Pulmonary artery endothelial cell (primary cell): ENCODE results near the gene N4BP2L1. TPM values are rescaled to one million over a fixed set of nuclear protein-coding genes. Genes with fewer than 3 reads are reported as not detected.
"Not testable (repeated sequence)": the region's sequence is repeated elsewhere in the genome, so short reads cannot be mapped to it uniquely, and the experiment has no call there.

Experiments
- DNase-seq: peaks from one replicate; pipeline ENCODE4 v3.0.0-alpha.2; 2011; ENCODE audit warnings: low read depth, low spot score
- total RNA-seq: library from RNA; depleted of rRNA; stranded (reverse); fragments of >200 nt; gene quantifications from 2 replicates; pipeline ENCODE4 v1.2.3, GENCODE V29; 2014

Gene N4BP2L1
- total RNA-seq, 1 donor from 2014 or later, result 1.5 TPM

- DNase-seq, result no peak
Measured at GRCh38 chr13:32391101-32391619, 36.8 kb downstream of the N4BP2L1 start.

GRCh38 chr13:32390484-32390883 is 37.4 kb downstream of the N4BP2L1 start:
- DNase-seq, result no peak

GRCh38 chr13:32390048-32390447 is 37.9 kb downstream of the N4BP2L1 start:
- no peak for DNase-seq

- no peak for DNase-seq
Measured at GRCh38 chr13:32385410-32385809, 42.5 kb downstream of the N4BP2L1 start.

GRCh38 chr13:32384702-32385101 is 43.2 kb downstream of the N4BP2L1 start:
- no peak for DNase-seq

GRCh38 chr13:32383836-32384618 is 43.9 kb downstream of the N4BP2L1 start:
- DNase-seq, result no peak

- DNase-seq, result no peak
Measured at GRCh38 chr13:32381539-32381938, 46.4 kb downstream of the N4BP2L1 start.

DNA sequence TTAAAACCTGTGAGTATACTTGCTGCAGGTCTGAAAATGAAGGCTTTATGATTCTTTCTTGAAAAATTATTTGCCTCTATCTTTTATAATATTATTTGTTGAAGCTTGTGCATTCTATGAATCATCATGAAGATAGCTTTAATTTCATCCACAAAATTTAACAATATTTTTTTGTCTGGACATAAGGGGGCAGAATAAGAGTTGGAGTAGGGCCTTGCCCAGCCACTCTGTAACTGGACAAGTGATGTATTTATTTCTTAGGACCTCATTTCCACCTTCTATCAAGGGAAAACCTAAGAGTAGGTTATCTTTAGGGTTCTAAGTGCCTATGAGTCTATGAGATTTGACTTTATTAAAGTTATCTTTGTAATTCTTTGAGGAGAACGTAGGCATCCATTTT is 49.9 kb downstream of the N4BP2L1 start:
- DNase-seq, result no peak

DNA sequence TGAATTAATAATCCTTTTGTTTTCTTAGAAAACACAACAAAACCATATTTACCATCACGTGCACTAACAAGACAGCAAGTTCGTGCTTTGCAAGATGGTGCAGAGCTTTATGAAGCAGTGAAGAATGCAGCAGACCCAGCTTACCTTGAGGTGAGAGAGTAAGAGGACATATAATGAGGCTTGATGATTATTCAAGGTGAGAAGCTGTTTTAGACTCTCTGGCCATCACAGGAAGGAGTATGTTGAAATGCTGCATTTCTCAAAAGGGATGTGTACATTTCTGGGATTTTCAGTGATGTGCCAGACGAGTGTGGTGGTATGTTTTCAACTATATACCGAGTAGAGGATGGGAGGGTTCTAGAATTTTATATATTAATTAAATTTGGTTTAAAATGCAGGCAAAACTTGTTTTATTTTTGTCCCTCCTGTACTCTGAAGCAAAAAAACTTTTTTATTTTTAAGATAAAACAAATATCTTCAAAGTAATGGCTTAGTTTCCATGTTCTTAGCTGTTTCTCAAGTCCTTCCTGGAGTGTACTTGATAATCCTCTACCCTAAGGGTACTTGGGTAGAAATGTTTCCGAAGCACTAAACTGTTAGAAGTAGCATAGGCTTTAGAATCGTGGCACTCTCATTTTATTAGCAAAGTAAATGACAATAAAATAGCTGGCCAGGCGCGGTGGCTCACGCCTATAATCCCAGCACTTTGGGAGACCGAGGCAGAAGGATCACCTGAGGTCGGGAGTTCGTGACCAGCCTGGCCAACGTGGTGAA is 51.1 kb downstream of the N4BP2L1 start:
- no peak for DNase-seq

DNA sequence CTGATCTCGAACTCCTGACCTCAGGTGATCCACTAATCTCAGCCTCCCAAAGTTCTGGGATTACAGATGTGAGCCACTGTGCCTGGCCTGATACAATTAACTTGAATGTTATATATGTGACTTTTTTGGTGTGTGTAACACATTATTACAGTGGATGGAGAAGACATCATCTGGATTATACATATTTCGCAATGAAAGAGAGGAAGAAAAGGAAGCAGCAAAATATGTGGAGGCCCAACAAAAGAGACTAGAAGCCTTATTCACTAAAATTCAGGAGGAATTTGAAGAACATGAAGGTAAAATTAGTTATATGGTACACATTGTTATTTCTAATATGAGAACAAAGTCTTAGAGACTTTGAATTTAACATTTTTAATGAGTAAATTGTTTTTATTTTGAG is 57.1 kb downstream of the N4BP2L1 start:
- no peak for DNase-seq

- no peak for DNase-seq
Measured at GRCh38 chr13:32362574-32362973, 65.4 kb downstream of the N4BP2L1 start.

DNA sequence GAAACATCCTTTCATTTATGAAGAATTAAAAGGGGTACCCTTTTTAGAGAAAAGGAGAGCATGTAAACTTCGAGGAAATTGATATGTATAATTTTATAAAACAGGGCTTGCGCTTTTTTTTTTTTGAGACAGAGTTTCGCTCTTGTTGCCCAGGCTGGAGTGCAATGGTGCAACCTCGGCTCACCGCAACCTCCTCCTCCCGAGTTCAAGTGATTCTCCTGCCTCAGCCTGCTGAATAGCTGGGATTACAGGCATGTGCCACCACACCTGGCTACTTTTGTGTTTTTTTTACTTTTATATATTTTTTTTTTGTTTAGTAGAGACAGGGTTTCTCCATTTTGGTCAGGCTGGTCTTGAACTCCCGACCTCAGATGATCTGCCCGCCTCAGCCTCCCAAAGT is 72.0 kb downstream of the N4BP2L1 start:
- not testable (repeated sequence) for DNase-seq

GRCh38 chr13:32354040-32354439 is 73.9 kb downstream of the N4BP2L1 start:
- DNase-seq, result no peak

DNA sequence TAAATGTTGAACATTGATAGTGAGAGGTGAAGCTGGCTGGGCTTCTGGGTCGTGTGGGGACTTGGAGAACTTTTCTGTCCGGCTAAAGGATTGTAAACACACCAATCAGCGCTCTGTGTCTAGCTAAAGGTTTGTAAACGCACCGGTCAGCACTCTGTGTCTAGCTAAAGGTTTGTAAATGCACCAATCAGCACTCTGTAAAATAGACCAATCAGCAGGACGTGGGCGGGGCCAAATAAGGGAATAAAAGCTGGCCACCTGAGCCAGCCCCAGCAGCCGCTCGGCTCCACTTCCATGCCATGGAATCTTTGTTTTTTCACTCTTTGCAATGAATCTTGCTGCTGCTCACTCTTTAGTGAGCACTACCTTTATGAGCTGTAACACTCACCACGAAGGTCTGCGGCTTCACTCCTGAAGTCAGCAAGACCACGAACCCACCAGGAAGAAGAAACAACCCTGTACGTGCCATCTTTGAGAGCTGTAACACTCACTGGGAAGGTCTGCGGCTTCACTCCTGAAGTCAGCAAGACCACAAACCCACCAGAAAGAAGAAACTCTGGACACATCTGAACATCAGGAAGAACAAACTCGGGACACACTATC is 77.0 kb downstream of the N4BP2L1 start:
- DNase-seq, result not testable (repeated sequence)

Other genes with a start within 250 kb of the N4BP2L1 start
- gene ZAR1L, start 112.8 kb downstream of the N4BP2L1 start, total RNA-seq, result not detected in 2 replicates
- 7.0 and 10.6 TPM in 2 replicates for gene BRCA2, start 112.6 kb downstream of the N4BP2L1 start, total RNA-seq
- 57.3 and 76.3 TPM in 2 replicates for gene N4BP2L2, start 110.7 kb upstream of the N4BP2L1 start, total RNA-seq
- 31.5 and 35.9 TPM in 2 replicates for gene PDS5B, start 158.3 kb upstream of the N4BP2L1 start, total RNA-seq